ENCODE measurements around the gene CIP2A.

Gene CIP2A

GRCh38 chr3:108509263-108509662 is 80.0 kb downstream of the CIP2A start:
- no peak for DNase-seq

GRCh38 chr3:108507902-108508301 is 81.3 kb downstream of the CIP2A start:
- no peak for DNase-seq

- DNase-seq: no peak
These were observed 83.4 kb downstream of the CIP2A start for GRCh38 chr3:108505811-108506210.

- no peak for DNase-seq
These were observed 85.5 kb downstream of the CIP2A start for GRCh38 chr3:108503722-108504121.

- DNase-seq: no peak
These were observed 87.7 kb downstream of the CIP2A start for GRCh38 chr3:108501535-108501934.

GRCh38 chr3:108500728-108501127 is 88.5 kb downstream of the CIP2A start:
- no peak for DNase-seq

All from stimulated activated CD4-positive, alpha-beta T cell treated with anti-CD3 and anti-CD28 coated beads, Interleukin-4, amount 100 ng/mL, for 1 hour (primary cell).